HCT116 (cell line): ENCODE measurements around the gene ENDOG. TPM values are rescaled to one million over a fixed set of nuclear protein-coding genes. Genes with fewer than 3 reads are reported as not detected.

Source experiments
- ATAC-seq: fragments of 200-7000 bp; cut with Tn5 transposase; 2 replicates; pipeline ENCODE4 v1.9.1; 2020; ENCODE audit warnings: mild to moderate bottlenecking, moderate library complexity
- BruUV-seq: library from RNA; stranded (reverse); fragments of 400-500 nt; replicated peaks from 2 replicates; lab custom pipeline; 2021; lab: Mats Ljungman, UMichigan
- CTCF ChIA-PET: fragments of 300-600 bp; sonication (Branson Sonifier 250); formaldehyde crosslinking; loops from one replicate; lab custom pipeline; 2021; ENCODE audit warnings: antibody characterized with exemption; lab: Charles Lee
- POLR2A ChIA-PET: fragments of 300-600, 350-600 bp; sonication (Branson Sonifier 250); formaldehyde crosslinking; loops from one replicate; lab custom pipeline; 2021; ENCODE audit warnings: antibody characterized with exemption; lab: Charles Lee
- RAD21 ChIA-PET, 2 experiments: fragments of 300-600 bp; sonication (Branson Sonifier 250); formaldehyde crosslinking; loops; one replicate each; lab custom pipeline; 2023; ENCODE audit warnings: low total read pairs in 2 of 2; ENCODE audit not compliant: uncharacterized antibody in 2 of 2, unreplicated experiment in 2 of 2, low non-redundant PET in 1 of 2; lab: Charles Lee
- DNase-seq: peaks from one replicate; pipeline ENCODE4 v3.0.0-alpha.2; 2010; ENCODE audit warnings: low read depth, low spot score
- H2AFZ ChIP-seq: fragments of 200-600 bp; shearing (Covaris generic), sonication (generic); 2 replicates; pipeline ENCODE4 v1.6.1; 2017; ENCODE audit warnings: low read depth, mixed run types, mixed read lengths, antibody characterized with exemption, low read length; ENCODE audit not compliant: poor library complexity, severe bottlenecking
- H3K27ac ChIP-seq: 2 replicates; pipeline ENCODE4 v1.5.1; 2012; ENCODE audit warnings: low read depth, low read length
- H3K27me3 ChIP-seq: fragments of 200-600 bp; sonication (generic); 2 replicates; pipeline ENCODE4 v1.6.1; 2016; ENCODE audit warnings: mixed run types, low read length, mixed read lengths; ENCODE audit not compliant: insufficient read depth
- H3K36me3 ChIP-seq, 2 experiments: fragments of 200-500 bp in 1 of 2; fragments of 200-600 bp in 1 of 2; sonication (Bioruptor generic) in 1 of 2; sonication (generic) in 1 of 2; 2 replicates each; pipeline versions ENCODE4 v1.5.1 to v1.6.1; 2014 to 2016; ENCODE audit warnings: low read length in 2 of 2, inconsistent platforms in 1 of 2, mixed read lengths in 1 of 2, mixed run types in 1 of 2; ENCODE audit not compliant: insufficient read depth in 2 of 2, control insufficient read depth in 1 of 2
- H3K4me1 ChIP-seq, 2 experiments: fragments of 200-600 bp in 1 of 2; sonication (generic) in 1 of 2; 2 replicates each; pipeline versions ENCODE4 v1.5.1 to v1.6.1; 2012 to 2017; ENCODE audit warnings: low read length in 2 of 2, inconsistent platforms in 1 of 2, mild to moderate bottlenecking in 1 of 2, mixed read lengths in 1 of 2, mixed run types in 1 of 2, moderate library complexity in 1 of 2; ENCODE audit not compliant: insufficient read depth in 2 of 2, control insufficient read depth in 1 of 2
- H3K4me2 ChIP-seq: fragments of 200-600 bp; sonication (generic); 2 replicates; pipeline ENCODE4 v1.6.1; 2017; ENCODE audit warnings: mixed run types, low read length, mixed read lengths
- H3K4me3 ChIP-seq, 2 experiments: fragments of 200-600 bp in 1 of 2; sonication (generic) in 1 of 2; replicated peaks in 1 of 2; 2 replicates each; pipeline ENCODE4 v1.5.1; 2011 to 2016; ENCODE audit warnings: low read length in 2 of 2, control low read depth in 1 of 2, low read depth in 1 of 2, mild to moderate bottlenecking in 1 of 2, mixed read lengths in 1 of 2, mixed run types in 1 of 2
- H3K79me2 ChIP-seq: fragments of 200-600 bp; sonication (generic); 2 replicates; pipeline ENCODE4 v1.6.1; 2017; ENCODE audit warnings: mild to moderate bottlenecking, mixed run types, low read length, moderate library complexity, mixed read lengths; ENCODE audit not compliant: insufficient read depth
- H3K9ac ChIP-seq: fragments of 200-600 bp; sonication (generic); 2 replicates; pipeline ENCODE4 v1.6.1; 2016; ENCODE audit warnings: low read length, mixed read lengths
- H3K9me2 ChIP-seq: fragments of 200-600 bp; sonication (generic), shearing (Covaris generic); 2 replicates; pipeline ENCODE4 v1.6.1; 2017; ENCODE audit warnings: mixed run types, mild to moderate bottlenecking, moderate library complexity; ENCODE audit not compliant: insufficient read depth
- H3K9me3 ChIP-seq, 2 experiments: fragments of 200-500 bp in 1 of 2; fragments of 200-600 bp in 1 of 2; sonication (Bioruptor generic) in 1 of 2; sonication (generic) in 1 of 2; 2 replicates each; pipeline ENCODE4 v1.6.1; 2014 to 2017; ENCODE audit warnings: low read length in 2 of 2, mixed read lengths in 2 of 2, inconsistent platforms in 1 of 2, low read depth in 1 of 2, mild to moderate bottlenecking in 1 of 2, mixed run types in 1 of 2, moderate library complexity in 1 of 2; ENCODE audit not compliant: control insufficient read depth in 1 of 2, insufficient read depth in 1 of 2
- H4K20me1 ChIP-seq: fragments of 200-600 bp; sonication (generic), shearing (Covaris generic); 2 replicates; pipeline ENCODE4 v1.6.1; 2017; ENCODE audit warnings: mixed run types, mild to moderate bottlenecking, moderate library complexity; ENCODE audit not compliant: insufficient read depth
- CTCF ChIP-seq, 3 experiments: fragments of 200-600 bp in 1 of 3; sonication (generic) in 1 of 3; IDR thresholded peaks in 2 of 3; conservative IDR thresholded peaks in 1 of 3; 2 replicates each; pipeline ENCODE4 v1.5.1; 2012 to 2017; ENCODE audit warnings: low read depth in 2 of 3, low read length in 2 of 3, antibody characterized with exemption in 1 of 3, borderline replicate concordance in 1 of 3, control low read depth in 1 of 3, mild to moderate bottlenecking in 1 of 3, mixed read lengths in 1 of 3, mixed run types in 1 of 3, moderate library complexity in 1 of 3; ENCODE audit not compliant: insufficient read depth in 1 of 3
- EGR1 ChIP-seq: IDR thresholded peaks from 2 replicates; pipeline ENCODE4 v1.6.1; 2012; ENCODE audit warnings: low read depth
- intact Hi-C: fragments of 100-400 bp; cut with micrococcal nuclease; formaldehyde crosslinking; loops from 2 replicates; pipeline ENCODE4 v1.10.0; 2022
- total RNA-seq: library from RNA; stranded (reverse); gene quantifications from one replicate; pipeline ENCODE4 v1.2.1, GENCODE V29; 2021; ENCODE audit not compliant: unreplicated experiment

Gene ENDOG
- total RNA-seq, 1 experiment from 2014 or later: 27.2 TPM

- Histone ChIP-seq H3K4me3 (no peak overlapping the region), H3K9me3 (no peaks in the 10 kb centered on the region), H3K79me2 (no peaks in the 10 kb centered on the region), H2AFZ (no peak overlapping the region), H4K20me1 (0 out of 2 replicates have a peak, but pooled peaks cover 4% of the 10 kb centered on the region), H3K9ac (no peak overlapping the region), H3K4me2 (no peak overlapping the region), H3K4me1 (peaks cover 12 to 23% of the 10 kb centered on the region in 2 experiments; a peak in 3 of 4 replicates), H3K36me3 (peaks cover 20% of the 10 kb centered on the region in 2 experiments; a peak in 3 of 4 replicates), H3K27me3 (no peaks in the 10 kb centered on the region), H3K9me2 (no peaks in the 10 kb centered on the region), H3K27ac (no peak overlapping the region)
- no peak for DNase-seq
- intact Hi-C loops: no loop called here
- no peak for TF ChIP-seq CTCF (IDR thresholded peaks at IDR 0.05 in 2 of 3, conservative IDR thresholded peaks at IDR 0.05 in 1 of 3; ENCODE audit: borderline replicate concordance in 1 of 3, insufficient read depth in 1 of 3, low read depth in 2 of 3, low read length in 2 of 3)
- no peak for TF ChIP-seq EGR1
- ChIA-PET POLR2A (interaction anchor here (0.5 to 1.4 kb wide), 2 partner anchors 9 to 183 kb away, joined by 3 to 7 read pairs; partner anchors contain the start of gene SPOUT1), CTCF (no interaction called here), RAD21 (interaction anchor here in 1 of 2 experiments (0.6 kb wide), 1 partner anchor 150 kb away, joined by 7 read pairs; no protein-coding TSS in a partner anchor)
- BruUV-seq: no TSS peak
- no peak for ATAC-seq
Measured at GRCh38 chr9:128820665-128821583, 2.6 kb downstream of the ENDOG start.
